ENCODE results near the gene AAGAB. TPM values are rescaled to one million over a fixed set of nuclear protein-coding genes. Genes with fewer than 3 reads are reported as not detected.

AAGAB gene
- total RNA-seq, 3 donors from 2014 or later (not counting 1 experiment from before 2014, with no cell fraction given) = 41.1 to 44.3 (median 42.5) TPM

- no peak for ATAC-seq
- intact Hi-C loops (cut with micrococcal nuclease) = loop anchor here (2.0 to 10.0 kb wide), 3 partner anchors 166 to 1031 kb away; partner anchors contain the start of gene SMAD3
- Histone ChIP-seq H3K4me1 (ENCODE audit: control insufficient read depth, insufficient read depth, low read length) (peaks cover 15% of the 10 kb centered on the region), H3K4me3 (ENCODE audit: low read length) (peak overlapping the region; percentile 89), H3K27ac (ENCODE audit: low read length) (peak overlapping the region; percentile 87), H3K9me3 (ENCODE audit: control insufficient read depth, insufficient read depth, low read length) (no peaks in the 10 kb centered on the region), H3K36me3 (ENCODE audit: control insufficient read depth, insufficient read depth, low read length) (no peaks in the 10 kb centered on the region), H3K27me3 (ENCODE audit: control insufficient read depth, insufficient read depth, low read length) (no peaks in the 10 kb centered on the region)
- DNase-seq = no peak
- Mint-ChIP-seq H3K4me1 (peaks cover 40 to 43% of the 10 kb centered on the region in 2 donors), H3K4me3 (peak overlapping the region; percentile 99), H3K9me3 (no peaks in the 10 kb centered on the region), H3K36me3 (no peaks in the 10 kb centered on the region), H3K27ac (peak overlapping the region; percentile 95 to 98), H3K27me3 (ENCODE audit: low read depth in 2 of 2) (peaks cover 3 to 10% of the 10 kb centered on the region in 2 donors)
- TF ChIP-seq CTCF (IDR thresholded peaks at IDR 0.05) = no peak
- WGBS (ENCODE audit: insufficient coverage) = 41% methylated on average over 11 of the region's 15 CpGs
Observed at GRCh38 chr15:67253549-67254237, 768 bp downstream of the AAGAB start.

- Histone ChIP-seq H3K36me3 (ENCODE audit: control insufficient read depth, insufficient read depth, low read length) (no peaks in the 10 kb centered on the region), H3K27ac (ENCODE audit: low read length) (no peak overlapping the region), H3K27me3 (ENCODE audit: control insufficient read depth, insufficient read depth, low read length) (no peaks in the 10 kb centered on the region), H3K9me3 (ENCODE audit: control insufficient read depth, insufficient read depth, low read length) (no peaks in the 10 kb centered on the region), H3K4me3 (ENCODE audit: low read length) (no peak overlapping the region), H3K4me1 (ENCODE audit: control insufficient read depth, insufficient read depth, low read length) (peaks cover 15% of the 10 kb centered on the region)
- Mint-ChIP-seq H3K36me3 (no peaks in the 10 kb centered on the region), H3K9me3 (no peaks in the 10 kb centered on the region), H3K27me3 (ENCODE audit: low read depth in 2 of 2) (peaks cover 3 to 10% of the 10 kb centered on the region in 2 donors), H3K4me3 (peak overlapping the region; percentile 99), H3K4me1 (peaks cover 43 to 47% of the 10 kb centered on the region in 2 donors), H3K27ac (peak overlapping the region; percentile 95 to 98)
- ATAC-seq (no peak), DNase-seq (no peak)
- intact Hi-C loops (cut with micrococcal nuclease) = loop anchor here (5.0 to 10.0 kb wide), 2 partner anchors 166 to 1032 kb away; no protein-coding TSS in a partner anchor
- WGBS (ENCODE audit: insufficient coverage) = 84% methylated on average over 9 of the region's 12 CpGs
- TF ChIP-seq CTCF (IDR thresholded peaks at IDR 0.05) = no peak
Observed at GRCh38 chr15:67253101-67253500, 1.4 kb downstream of the AAGAB start.

- intact Hi-C loops (cut with micrococcal nuclease) = loop anchor here (5.0 to 10.0 kb wide), 2 partner anchors 164 to 1033 kb away; no protein-coding TSS in a partner anchor
- H3K4me1 ChIP-seq (ENCODE audit: control insufficient read depth, insufficient read depth, low read length) = peaks cover 15% of the 10 kb centered on the region
- 94% methylated on average over 5 of the region's 5 CpGs for WGBS (ENCODE audit: insufficient coverage)
- H3K4me1 Mint-ChIP-seq = peaks cover 49 to 56% of the 10 kb centered on the region in 2 donors
- no peak overlapping the region for H3K27ac Mint-ChIP-seq
- ATAC-seq = no peak
- no peak overlapping the region for H3K4me3 ChIP-seq (ENCODE audit: low read length)
- H3K9me3 Mint-ChIP-seq = peaks cover 0 to 2% of the 10 kb centered on the region in 2 donors
- H3K36me3 Mint-ChIP-seq = peaks cover 7% of the 10 kb centered on the region
- no peaks in the 10 kb centered on the region for H3K36me3 ChIP-seq (ENCODE audit: control insufficient read depth, insufficient read depth, low read length)
- no peak for DNase-seq
- H3K27me3 ChIP-seq (ENCODE audit: control insufficient read depth, insufficient read depth, low read length) = no peaks in the 10 kb centered on the region
- TF ChIP-seq CTCF (IDR thresholded peaks at IDR 0.05) = no peak
- H3K27me3 Mint-ChIP-seq (ENCODE audit: low read depth in 2 of 2) = peaks cover 3 to 7% of the 10 kb centered on the region in 2 donors
- no peaks in the 10 kb centered on the region for H3K9me3 ChIP-seq (ENCODE audit: control insufficient read depth, insufficient read depth, low read length)
- no peak overlapping the region for H3K27ac ChIP-seq (ENCODE audit: low read length)
- H3K4me3 Mint-ChIP-seq = no peak overlapping the region
Observed at GRCh38 chr15:67251318-67251717, 3.1 kb downstream of the AAGAB start.

All from natural killer cell (primary cell).